Astrocyte (in vitro differentiated cells and primary cell): ENCODE data around the gene MTCH2. TPM values are rescaled to one million over a fixed set of nuclear protein-coding genes. Genes with fewer than 3 reads are reported as not detected.
"Not testable (repeated sequence)": the region's sequence is repeated elsewhere in the genome, so short reads cannot be mapped to it uniquely, and the experiment has no call there.

Experiments used
- DNase-seq: peaks from one replicate; pipeline ENCODE4 v3.0.0-alpha.2; 2010; ENCODE audit warnings: low read depth
- FAIRE-seq: peaks from 2 replicates; lab custom pipeline; 2011; peaks lifted over from hg19 to GRCh38; lab: Jason Lieb, UNC
- H2AFZ ChIP-seq: 2 replicates; pipeline ENCODE4 v1.6.0; 2012; ENCODE audit warnings: low read depth, low read length, inconsistent platforms
- H3K27ac ChIP-seq: 2 replicates; pipeline ENCODE4 v1.5.1; 2011; ENCODE audit warnings: low read depth, low read length, inconsistent platforms
- H3K27me3 ChIP-seq: 2 replicates; pipeline ENCODE4 v1.6.0; 2011; ENCODE audit warnings: low read length, inconsistent platforms; ENCODE audit not compliant: insufficient read depth
- H3K36me3 ChIP-seq: 2 replicates; pipeline ENCODE4 v1.5.1; 2011; ENCODE audit warnings: low read length, inconsistent platforms; ENCODE audit not compliant: insufficient read depth
- H3K4me1 ChIP-seq: 2 replicates; pipeline ENCODE4 v1.5.1; 2011; ENCODE audit warnings: low read length, inconsistent platforms; ENCODE audit not compliant: insufficient read depth
- H3K4me2 ChIP-seq: 2 replicates; pipeline ENCODE4 v1.6.0; 2012; ENCODE audit warnings: low read length, inconsistent platforms
- H3K4me3 ChIP-seq: 2 replicates; pipeline ENCODE4 v1.5.1; 2011; ENCODE audit warnings: low read depth, mild to moderate bottlenecking, low read length, inconsistent platforms; ENCODE audit not compliant: insufficient read depth
- H3K79me2 ChIP-seq: 2 replicates; pipeline ENCODE4 v1.6.0; 2012; ENCODE audit warnings: mild to moderate bottlenecking, low read length, inconsistent platforms; ENCODE audit not compliant: insufficient read depth
- H3K9ac ChIP-seq: 2 replicates; pipeline ENCODE4 v1.6.0; 2012; ENCODE audit warnings: mild to moderate bottlenecking, low read length, inconsistent platforms
- H3K9me3 ChIP-seq: 2 replicates; pipeline ENCODE4 v1.5.1; 2012; ENCODE audit warnings: low read depth, mild to moderate bottlenecking, low read length, inconsistent platforms; ENCODE audit not compliant: insufficient read depth
- H4K20me1 ChIP-seq: 2 replicates; pipeline ENCODE4 v1.6.0; 2012; ENCODE audit warnings: low read length, inconsistent platforms; ENCODE audit not compliant: insufficient read depth
- H3K27ac Mint-ChIP-seq: one replicate; pipeline ENCODE4 v1.8.0; 2021; ENCODE audit warnings: mild to moderate bottlenecking, mixed read lengths; ENCODE audit not compliant: unreplicated experiment
- H3K27me3 Mint-ChIP-seq: one replicate; pipeline ENCODE4 v1.8.0; 2021; ENCODE audit warnings: low read depth, mixed read lengths; ENCODE audit not compliant: unreplicated experiment
- H3K36me3 Mint-ChIP-seq: one replicate; pipeline ENCODE4 v1.8.0; 2021; ENCODE audit warnings: low read depth, mixed read lengths; ENCODE audit not compliant: unreplicated experiment
- H3K4me1 Mint-ChIP-seq: one replicate; pipeline ENCODE4 v1.8.0; 2021; ENCODE audit warnings: low read depth, mixed read lengths; ENCODE audit not compliant: unreplicated experiment
- H3K4me3 Mint-ChIP-seq: one replicate; pipeline ENCODE4 v1.8.0; 2021; ENCODE audit warnings: mild to moderate bottlenecking, moderate library complexity, mixed read lengths; ENCODE audit not compliant: unreplicated experiment
- H3K9me3 Mint-ChIP-seq: one replicate; pipeline ENCODE4 v1.8.0; 2021; ENCODE audit warnings: mild to moderate bottlenecking, mixed read lengths; ENCODE audit not compliant: unreplicated experiment
- EZH2 ChIP-seq: IDR thresholded peaks from 2 replicates; pipeline ENCODE4 v1.6.1; 2012; ENCODE audit warnings: mild to moderate bottlenecking, low read length, inconsistent platforms; ENCODE audit not compliant: insufficient read depth
- total RNA-seq: library from RNA; stranded (reverse); gene quantifications from 2 replicates; pipeline ENCODE4 v1.2.1, GENCODE V29; 2021
- TF ChIP-seq, protein P1 (sequence below): IDR thresholded peaks from 2 replicates; pipeline ENCODE4 v1.5.1; 2011; ENCODE audit warnings: low read depth, mild to moderate bottlenecking, inconsistent platforms, low read length, moderate library complexity; ENCODE audit not compliant: insufficient read depth

The MTCH2 gene
- total RNA-seq, 1 donor from 2014 or later: 103 TPM

DNA sequence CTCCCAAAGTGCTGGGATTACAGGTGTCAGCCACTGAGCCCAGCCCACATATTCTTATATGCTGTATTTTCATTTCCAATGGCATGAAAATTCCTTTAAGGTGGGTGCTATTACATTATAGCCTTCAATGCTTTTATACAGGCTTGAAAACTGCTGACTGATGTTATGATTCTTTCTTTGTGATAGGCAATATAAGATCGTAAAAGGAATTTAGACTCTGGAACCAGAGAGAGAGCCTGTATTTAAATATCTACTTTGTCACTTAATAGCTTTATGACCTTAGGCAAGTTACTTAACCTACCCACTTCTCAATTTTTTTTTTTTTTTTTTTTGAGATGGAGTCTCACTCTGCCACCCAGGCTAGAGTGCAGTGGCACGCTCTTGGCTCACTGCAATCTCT is 46.6 kb upstream of the MTCH2 start:
- Mint-ChIP-seq H3K4me3 (no peak overlapping the region), H3K36me3 (no peaks in the 10 kb centered on the region), H3K9me3 (no peaks in the 10 kb centered on the region), H3K4me1 (no peaks in the 10 kb centered on the region), H3K27me3 (peaks cover 4% of the 10 kb centered on the region), H3K27ac (no peak overlapping the region)
- Histone ChIP-seq H3K27me3 (peaks cover 2% of the 10 kb centered on the region), H3K79me2 (no peaks in the 10 kb centered on the region), H3K9me3 (no peaks in the 10 kb centered on the region), H4K20me1 (no peaks in the 10 kb centered on the region), H3K36me3 (no peaks in the 10 kb centered on the region), H3K27ac (no peak overlapping the region), H3K9ac (no peak overlapping the region), H3K4me1 (no peaks in the 10 kb centered on the region), H3K4me2 (no peak overlapping the region), H3K4me3 (no peak overlapping the region), H2AFZ (no peak overlapping the region)
- TF ChIP-seq EZH2: no peak
- TF ChIP-seq, protein P1, sequence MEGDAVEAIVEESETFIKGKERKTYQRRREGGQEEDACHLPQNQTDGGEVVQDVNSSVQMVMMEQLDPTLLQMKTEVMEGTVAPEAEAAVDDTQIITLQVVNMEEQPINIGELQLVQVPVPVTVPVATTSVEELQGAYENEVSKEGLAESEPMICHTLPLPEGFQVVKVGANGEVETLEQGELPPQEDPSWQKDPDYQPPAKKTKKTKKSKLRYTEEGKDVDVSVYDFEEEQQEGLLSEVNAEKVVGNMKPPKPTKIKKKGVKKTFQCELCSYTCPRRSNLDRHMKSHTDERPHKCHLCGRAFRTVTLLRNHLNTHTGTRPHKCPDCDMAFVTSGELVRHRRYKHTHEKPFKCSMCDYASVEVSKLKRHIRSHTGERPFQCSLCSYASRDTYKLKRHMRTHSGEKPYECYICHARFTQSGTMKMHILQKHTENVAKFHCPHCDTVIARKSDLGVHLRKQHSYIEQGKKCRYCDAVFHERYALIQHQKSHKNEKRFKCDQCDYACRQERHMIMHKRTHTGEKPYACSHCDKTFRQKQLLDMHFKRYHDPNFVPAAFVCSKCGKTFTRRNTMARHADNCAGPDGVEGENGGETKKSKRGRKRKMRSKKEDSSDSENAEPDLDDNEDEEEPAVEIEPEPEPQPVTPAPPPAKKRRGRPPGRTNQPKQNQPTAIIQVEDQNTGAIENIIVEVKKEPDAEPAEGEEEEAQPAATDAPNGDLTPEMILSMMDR: no peak
- FAIRE-seq (no peak), DNase-seq (no peak)

DNA sequence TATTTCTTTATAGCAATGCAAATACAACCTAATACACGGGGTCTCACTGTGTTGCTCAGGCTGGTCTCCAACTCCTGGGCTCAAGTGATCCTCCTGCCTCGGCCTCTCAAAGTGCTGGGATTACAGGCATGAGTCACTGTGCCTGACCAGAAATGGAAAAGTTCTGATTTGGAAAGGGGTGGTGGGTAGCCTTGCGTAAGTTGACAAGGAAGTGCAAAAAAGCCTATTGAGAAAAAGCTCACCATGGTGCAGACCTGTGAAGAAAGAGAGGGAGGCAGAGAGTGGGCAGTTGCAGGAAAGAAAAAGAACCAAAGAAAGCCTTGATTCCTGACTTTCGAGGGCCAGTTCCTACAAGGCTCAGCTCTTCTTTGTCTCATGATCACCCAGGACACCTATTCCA is 45.8 kb upstream of the MTCH2 start:
- no peaks in the 10 kb centered on the region for H3K4me1 Mint-ChIP-seq
- TF ChIP-seq, protein P1: no peak
- no peak for TF ChIP-seq EZH2
- H3K9me3 ChIP-seq: no peaks in the 10 kb centered on the region
- H3K4me2 ChIP-seq: no peak overlapping the region
- H3K9ac ChIP-seq: no peak overlapping the region
- DNase-seq: no peak
- H2AFZ ChIP-seq: no peak overlapping the region
- no peak for FAIRE-seq
- H3K4me3 Mint-ChIP-seq: no peak overlapping the region
- no peak overlapping the region for H3K27ac ChIP-seq
- H3K4me1 ChIP-seq: no peaks in the 10 kb centered on the region
- H4K20me1 ChIP-seq: no peaks in the 10 kb centered on the region
- no peaks in the 10 kb centered on the region for H3K36me3 ChIP-seq
- no peak overlapping the region for H3K27ac Mint-ChIP-seq
- peaks cover 4% of the 10 kb centered on the region for H3K27me3 Mint-ChIP-seq
- no peak overlapping the region for H3K4me3 ChIP-seq
- no peaks in the 10 kb centered on the region for H3K79me2 ChIP-seq
- H3K9me3 Mint-ChIP-seq: no peaks in the 10 kb centered on the region
- H3K27me3 ChIP-seq: peaks cover 2% of the 10 kb centered on the region
- no peaks in the 10 kb centered on the region for H3K36me3 Mint-ChIP-seq

DNA sequence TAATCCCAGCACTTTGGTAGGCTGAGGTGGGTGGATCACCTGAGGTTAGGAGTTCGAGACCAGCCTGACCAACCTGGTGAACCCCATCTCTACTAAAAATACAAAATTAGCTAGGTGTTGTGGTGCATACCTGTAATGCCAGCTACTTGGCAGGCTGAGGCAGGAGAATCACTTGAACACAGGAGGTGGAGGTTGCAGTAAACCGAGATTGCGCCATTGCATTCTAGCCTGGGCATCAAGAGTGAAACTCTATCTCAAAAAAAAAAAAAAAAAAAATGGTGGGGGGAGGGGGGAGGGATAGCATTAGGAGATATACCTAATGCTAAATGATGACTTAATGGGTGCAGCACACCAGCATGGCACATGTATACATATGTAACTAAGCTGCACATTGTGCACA is 44.3 kb upstream of the MTCH2 start:
- not testable (repeated sequence) for H3K4me1 Mint-ChIP-seq, H3K4me3 Mint-ChIP-seq, H3K79me2 ChIP-seq, H3K36me3 ChIP-seq, H3K4me3 ChIP-seq, H3K4me1 ChIP-seq, H3K4me2 ChIP-seq, H3K27me3 ChIP-seq, H3K27me3 Mint-ChIP-seq, H4K20me1 ChIP-seq, H3K36me3 Mint-ChIP-seq, H3K9me3 Mint-ChIP-seq, H3K9ac ChIP-seq, H3K9me3 ChIP-seq, H3K27ac ChIP-seq, FAIRE-seq, H3K27ac Mint-ChIP-seq, H2AFZ ChIP-seq, DNase-seq
